MM.1S (cell line): ENCODE data around the gene KLK14.

Experiments
- DNase-seq: peaks from one replicate; pipeline ENCODE4 v3.0.0-alpha.2; 2015
- H2AFZ ChIP-seq: fragments of 300-600 bp; sonication (generic); 2 replicates; pipeline ENCODE4 v1.6.0; 2016; ENCODE audit warnings: antibody characterized with exemption, low read length
- H3F3A ChIP-seq: fragments of 300-600 bp; sonication (generic); 2 replicates; pipeline ENCODE4 v1.6.1; 2016; ENCODE audit warnings: mild to moderate bottlenecking, antibody characterized with exemption, low read length, moderate library complexity, mixed read lengths; ENCODE audit not compliant: insufficient read depth
- H3K27ac ChIP-seq: fragments of 300-600 bp; sonication (generic); 2 replicates; pipeline ENCODE4 v1.5.1; 2016; ENCODE audit warnings: mild to moderate bottlenecking, low read length
- H3K27me3 ChIP-seq: fragments of 300-600 bp; sonication (generic); replicated peaks from 2 replicates; pipeline ENCODE4 v1.6.0; 2016; ENCODE audit warnings: low read length; ENCODE audit not compliant: insufficient read depth
- H3K36me3 ChIP-seq: fragments of 300-600 bp; sonication (generic); replicated peaks from 2 replicates; pipeline ENCODE4 v1.6.1; 2016; ENCODE audit warnings: mild to moderate bottlenecking, low read length, mixed read lengths; ENCODE audit not compliant: insufficient read depth
- H3K4me1 ChIP-seq: fragments of 300-600 bp; sonication (generic); 2 replicates; pipeline ENCODE4 v1.6.1; 2016; ENCODE audit warnings: low read length, mixed read lengths
- H3K4me2 ChIP-seq: fragments of 300-600 bp; sonication (generic); 2 replicates; pipeline ENCODE4 v1.6.0; 2016; ENCODE audit warnings: low read depth, low read length
- H3K4me3 ChIP-seq: fragments of 300-600 bp; sonication (generic); 2 replicates; pipeline ENCODE4 v1.5.1; 2016; ENCODE audit warnings: low read length, mixed read lengths
- H3K79me2 ChIP-seq: fragments of 300-600 bp; sonication (generic); 2 replicates; pipeline ENCODE4 v1.6.1; 2016; ENCODE audit warnings: mixed run types, low read length, mixed read lengths
- H3K9ac ChIP-seq: fragments of 300-600 bp; sonication (generic); 2 replicates; pipeline ENCODE4 v1.6.1; 2016; ENCODE audit warnings: low read length, mixed read lengths
- H3K9me2 ChIP-seq: fragments of 300-600 bp; sonication (generic); replicated peaks from 2 replicates; pipeline ENCODE4 v1.6.1; 2016; ENCODE audit warnings: mild to moderate bottlenecking, low read length, mixed read lengths; ENCODE audit not compliant: insufficient read depth
- H3K9me3 ChIP-seq: fragments of 300-600 bp; sonication (generic); replicated peaks from 2 replicates; pipeline ENCODE4 v1.6.1; 2016; ENCODE audit warnings: mild to moderate bottlenecking, low read length, mixed read lengths; ENCODE audit not compliant: insufficient read depth
- H4K20me1 ChIP-seq: fragments of 300-600 bp; sonication (generic); 2 replicates; pipeline ENCODE4 v1.6.1; 2016; ENCODE audit warnings: mild to moderate bottlenecking, low read length, moderate library complexity, mixed read lengths; ENCODE audit not compliant: insufficient read depth
- EZH2 ChIP-seq: fragments of 300-600 bp; sonication (generic); optimal IDR thresholded peaks from 2 replicates; pipeline ENCODE3; 2017; ENCODE audit warnings: low read depth, mild to moderate bottlenecking, antibody characterized with exemption, low read length, mixed read lengths
- EZH2phosphoT487 ChIP-seq: fragments of 300-600 bp; sonication (generic); IDR thresholded peaks from 2 replicates; pipeline ENCODE4 v1.6.1; 2018; ENCODE audit warnings: antibody characterized with exemption, low read length
- TF ChIP-seq, protein P1 (sequence below): fragments of 300-600 bp; sonication (generic); IDR thresholded peaks from 2 replicates; pipeline ENCODE4 v1.5.1; 2016; ENCODE audit warnings: antibody characterized with exemption, low read length, mixed read lengths

Gene KLK14

DNA sequence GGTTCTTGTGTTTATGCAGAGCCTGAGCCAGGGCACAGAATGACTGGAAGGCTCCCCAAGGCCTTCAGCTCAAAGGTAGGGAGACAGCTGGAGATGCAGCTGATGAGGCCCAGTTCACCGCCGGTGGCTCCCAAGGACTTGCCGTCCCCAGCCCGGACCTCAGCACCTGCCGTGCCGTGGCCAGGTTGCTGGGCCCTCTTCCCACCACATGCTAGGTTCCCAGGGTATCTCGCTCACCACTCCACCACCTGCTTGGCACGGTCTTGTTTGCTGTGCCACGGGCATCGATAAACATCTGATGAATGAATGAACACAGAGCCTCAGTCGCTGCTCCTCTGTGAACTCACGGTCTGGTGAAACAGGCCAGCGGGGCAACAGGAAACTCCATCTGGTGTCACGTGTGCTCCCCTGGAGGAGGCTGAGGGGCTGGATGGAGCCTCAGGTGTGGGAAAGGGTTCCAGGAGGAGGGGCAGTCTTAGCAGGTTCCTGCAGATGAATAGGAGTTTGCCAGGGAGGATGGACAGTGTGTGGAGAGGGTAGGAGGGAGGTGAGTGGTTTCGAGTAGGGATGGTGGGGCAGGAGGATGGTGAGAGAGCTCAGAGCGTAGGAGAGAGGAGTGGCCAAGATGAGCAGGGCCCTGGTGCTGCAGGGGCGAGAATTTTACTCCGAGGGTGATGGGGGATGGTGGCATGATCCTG, 3.6 kb upstream of the KLK14 start:
- H3K4me1 ChIP-seq, result no peaks in the 10 kb centered on the region
- no peaks in the 10 kb centered on the region for H3K79me2 ChIP-seq
- H3K9ac ChIP-seq, result no peak overlapping the region
- H3K36me3 ChIP-seq, result no peaks in the 10 kb centered on the region
- TF ChIP-seq EZH2 (no peak), EZH2phosphoT487 (no peak)
- TF ChIP-seq, protein P1, sequence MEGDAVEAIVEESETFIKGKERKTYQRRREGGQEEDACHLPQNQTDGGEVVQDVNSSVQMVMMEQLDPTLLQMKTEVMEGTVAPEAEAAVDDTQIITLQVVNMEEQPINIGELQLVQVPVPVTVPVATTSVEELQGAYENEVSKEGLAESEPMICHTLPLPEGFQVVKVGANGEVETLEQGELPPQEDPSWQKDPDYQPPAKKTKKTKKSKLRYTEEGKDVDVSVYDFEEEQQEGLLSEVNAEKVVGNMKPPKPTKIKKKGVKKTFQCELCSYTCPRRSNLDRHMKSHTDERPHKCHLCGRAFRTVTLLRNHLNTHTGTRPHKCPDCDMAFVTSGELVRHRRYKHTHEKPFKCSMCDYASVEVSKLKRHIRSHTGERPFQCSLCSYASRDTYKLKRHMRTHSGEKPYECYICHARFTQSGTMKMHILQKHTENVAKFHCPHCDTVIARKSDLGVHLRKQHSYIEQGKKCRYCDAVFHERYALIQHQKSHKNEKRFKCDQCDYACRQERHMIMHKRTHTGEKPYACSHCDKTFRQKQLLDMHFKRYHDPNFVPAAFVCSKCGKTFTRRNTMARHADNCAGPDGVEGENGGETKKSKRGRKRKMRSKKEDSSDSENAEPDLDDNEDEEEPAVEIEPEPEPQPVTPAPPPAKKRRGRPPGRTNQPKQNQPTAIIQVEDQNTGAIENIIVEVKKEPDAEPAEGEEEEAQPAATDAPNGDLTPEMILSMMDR, result no peak
- no peak overlapping the region for H2AFZ ChIP-seq
- peaks cover 21% of the 10 kb centered on the region for H3K27me3 ChIP-seq
- H3K9me2 ChIP-seq, result no peaks in the 10 kb centered on the region
- H3K4me2 ChIP-seq, result no peak overlapping the region
- no peaks in the 10 kb centered on the region for H3K9me3 ChIP-seq
- H3K4me3 ChIP-seq, result no peak overlapping the region
- H4K20me1 ChIP-seq, result no peaks in the 10 kb centered on the region
- no peak for DNase-seq
- no peak overlapping the region for H3K27ac ChIP-seq
- H3F3A ChIP-seq, result no peaks in the 10 kb centered on the region

DNA sequence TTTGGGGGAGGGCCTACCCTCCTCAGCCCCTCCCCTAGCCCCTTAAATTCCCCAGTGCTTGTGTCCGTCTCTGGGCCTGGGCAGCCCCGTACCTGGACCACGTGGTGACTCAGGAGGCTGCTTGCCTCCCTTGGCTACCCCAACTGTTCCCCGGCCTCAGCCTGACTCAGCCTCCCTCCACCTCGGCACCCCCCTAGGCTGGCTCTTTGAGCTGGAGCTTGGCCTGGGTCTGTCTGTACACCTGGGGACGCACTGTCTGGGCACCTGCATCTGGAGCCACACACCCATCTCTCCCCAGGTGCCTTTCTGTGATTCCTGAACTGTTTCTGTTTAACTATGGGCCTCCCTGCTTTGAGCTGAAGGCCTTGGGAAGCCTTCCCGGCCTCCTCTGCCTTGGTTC, 1.8 kb upstream of the KLK14 start:
- DNase-seq, result no peak
- Histone ChIP-seq H2AFZ (no peak overlapping the region), H4K20me1 (no peaks in the 10 kb centered on the region), H3K9me2 (no peaks in the 10 kb centered on the region), H3K4me3 (no peak overlapping the region), H3K79me2 (no peaks in the 10 kb centered on the region), H3F3A (no peaks in the 10 kb centered on the region), H3K4me1 (no peaks in the 10 kb centered on the region), H3K36me3 (no peaks in the 10 kb centered on the region), H3K9me3 (no peaks in the 10 kb centered on the region), H3K27ac (no peak overlapping the region), H3K27me3 (peaks cover 21% of the 10 kb centered on the region), H3K9ac (no peak overlapping the region), H3K4me2 (no peak overlapping the region)
- TF ChIP-seq EZH2 (no peak), EZH2phosphoT487 (no peak)
- TF ChIP-seq, protein P1, result no peak

DNA sequence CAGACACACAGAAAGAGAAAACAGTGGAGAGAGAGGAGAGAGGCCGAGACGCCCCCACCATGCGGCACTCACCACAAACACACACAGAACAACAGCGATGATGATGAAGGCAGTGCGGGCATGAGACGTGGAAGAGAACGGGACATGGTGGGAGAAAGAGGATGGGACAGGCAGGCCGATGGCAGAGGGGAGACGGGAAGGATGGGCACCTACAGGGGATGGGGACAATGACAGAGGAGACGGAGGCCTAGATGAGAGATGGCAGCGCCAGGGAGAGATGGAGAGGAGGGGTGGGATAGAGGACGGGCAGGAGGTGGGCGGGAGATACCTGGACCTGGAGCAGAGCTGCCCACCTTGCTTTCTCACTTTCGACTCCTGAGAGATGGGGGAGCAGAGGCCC, 1.1 kb upstream of the KLK14 start:
- H3K27ac ChIP-seq, result no peak overlapping the region
- no peak overlapping the region for H3K9ac ChIP-seq
- peaks cover 21% of the 10 kb centered on the region for H3K27me3 ChIP-seq
- no peaks in the 10 kb centered on the region for H4K20me1 ChIP-seq
- no peak overlapping the region for H2AFZ ChIP-seq
- no peak for TF ChIP-seq EZH2phosphoT487
- no peak for TF ChIP-seq EZH2
- TF ChIP-seq, protein P1, result no peak
- no peaks in the 10 kb centered on the region for H3K4me1 ChIP-seq
- no peak overlapping the region for H3K4me3 ChIP-seq
- H3K79me2 ChIP-seq, result no peaks in the 10 kb centered on the region
- no peaks in the 10 kb centered on the region for H3K9me3 ChIP-seq
- H3K9me2 ChIP-seq, result no peaks in the 10 kb centered on the region
- H3F3A ChIP-seq, result no peaks in the 10 kb centered on the region
- H3K36me3 ChIP-seq, result no peaks in the 10 kb centered on the region
- no peak for DNase-seq
- no peak overlapping the region for H3K4me2 ChIP-seq
